GM18868 (cell line): Measurements from ENCODE around the gene CDC14A.
A peak's percentile ranks its signal among the peaks of the same experiment; 100 is the strongest.
"Not testable (repeated sequence)": the region's sequence is repeated elsewhere in the genome, so short reads cannot be mapped to it uniquely, and the experiment has no call there.

Source experiments
- ATAC-seq: cut with Tn5 transposase; IDR thresholded peaks from one replicate; pipeline ENCODE4 v1.9.1; 2021; ENCODE audit warnings: mild to moderate bottlenecking, moderate library complexity; ENCODE audit not compliant: unreplicated experiment

The CDC14A gene

DNA sequence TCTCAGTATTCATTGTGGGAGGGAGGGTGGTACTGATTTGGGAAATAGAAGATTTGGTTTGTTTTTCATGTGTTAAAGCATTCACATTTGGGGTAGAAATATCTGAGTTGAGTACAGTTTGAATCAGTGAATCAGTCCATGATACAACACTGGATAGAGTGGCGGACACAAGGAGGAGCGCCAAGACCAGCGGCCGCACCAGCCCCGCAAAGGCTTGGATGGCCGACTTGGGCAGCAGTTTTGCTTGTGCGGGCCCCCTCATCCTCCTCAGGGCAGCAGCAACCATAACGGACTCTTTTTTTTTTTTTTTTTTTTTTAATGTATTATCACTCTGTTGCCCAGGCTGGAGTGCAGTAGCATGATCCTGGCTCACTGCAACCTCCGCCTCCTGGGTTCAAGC, 20.0 kb upstream of the CDC14A start:
- ATAC-seq = no peak

DNA sequence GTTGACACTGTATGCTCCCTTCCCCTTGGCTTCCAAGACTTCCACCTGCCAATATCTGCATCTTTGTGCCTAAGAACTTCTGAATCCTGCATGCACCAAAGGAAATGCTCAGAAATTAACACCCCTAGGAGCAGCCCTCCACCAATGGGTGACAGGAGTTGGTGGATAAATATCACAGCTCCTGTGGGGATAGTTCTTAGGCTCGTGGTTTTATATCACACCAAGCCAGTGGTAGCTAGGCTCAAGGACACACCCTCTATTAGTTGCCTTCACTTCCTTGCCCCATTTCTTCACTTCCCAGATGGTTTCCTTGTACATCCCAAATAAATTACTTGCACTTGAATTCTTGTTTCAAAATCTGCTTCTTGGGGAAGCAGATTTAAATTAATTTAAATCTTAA, 16.9 kb upstream of the CDC14A start:
- no peak for ATAC-seq

DNA sequence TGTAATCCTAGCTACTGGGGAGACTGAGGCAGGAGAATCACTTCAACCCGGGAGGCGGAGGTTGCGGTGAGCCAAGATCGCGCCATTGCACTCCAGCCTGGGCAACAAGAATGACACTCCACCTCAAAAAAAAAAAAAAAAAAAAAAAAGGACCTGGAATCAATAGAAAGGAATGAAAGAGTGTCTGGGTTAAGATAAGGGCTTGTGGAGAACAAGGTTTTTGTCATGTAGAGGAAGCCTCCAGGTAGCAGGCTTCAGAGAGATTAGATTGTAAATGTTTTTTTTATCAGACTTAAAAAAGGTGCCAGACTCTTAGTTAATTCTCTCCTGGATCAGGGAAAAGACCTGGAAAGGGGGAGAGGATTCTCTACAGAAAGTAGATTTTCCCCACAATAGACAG, 14.4 kb upstream of the CDC14A start:
- not testable (repeated sequence) for ATAC-seq

DNA sequence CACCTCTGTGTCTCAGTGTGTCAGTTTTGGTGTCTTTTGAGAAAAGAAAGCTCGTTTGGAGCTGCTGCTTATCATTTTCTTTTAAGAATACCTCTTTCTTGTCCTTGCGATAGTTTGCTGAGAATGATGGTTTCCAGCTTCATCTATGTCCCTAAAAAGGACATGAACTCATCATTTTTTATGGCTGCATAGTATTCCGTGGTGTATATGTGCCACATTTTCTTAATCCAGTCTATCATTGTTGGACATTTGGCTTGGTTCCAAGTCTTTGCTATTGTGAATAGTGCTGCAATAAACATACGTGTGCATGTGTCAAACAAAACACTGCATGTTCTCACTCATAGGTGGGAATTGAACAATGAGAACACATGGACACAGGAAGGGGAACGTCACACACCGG, 12.6 kb upstream of the CDC14A start:
- ATAC-seq = not testable (repeated sequence)

DNA sequence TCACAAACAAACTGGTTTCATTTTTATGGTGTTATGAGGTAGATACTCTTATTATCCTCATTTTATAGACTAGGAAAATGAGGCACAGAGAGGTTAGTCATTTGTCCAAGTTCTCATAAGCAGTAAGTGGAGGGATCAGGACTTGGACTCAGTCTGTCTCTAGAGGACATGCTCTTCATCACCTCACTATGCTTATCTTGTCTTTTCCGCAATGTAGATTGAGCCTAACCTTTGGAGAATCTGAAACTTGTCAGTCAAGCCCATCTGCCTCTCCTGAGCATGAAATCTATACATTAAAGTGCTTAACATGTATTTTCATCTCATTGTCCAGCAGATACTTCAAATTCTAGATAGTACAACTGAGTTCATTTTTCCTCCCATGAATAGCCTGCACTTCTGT, 11.8 kb upstream of the CDC14A start:
- ATAC-seq = no peak

DNA sequence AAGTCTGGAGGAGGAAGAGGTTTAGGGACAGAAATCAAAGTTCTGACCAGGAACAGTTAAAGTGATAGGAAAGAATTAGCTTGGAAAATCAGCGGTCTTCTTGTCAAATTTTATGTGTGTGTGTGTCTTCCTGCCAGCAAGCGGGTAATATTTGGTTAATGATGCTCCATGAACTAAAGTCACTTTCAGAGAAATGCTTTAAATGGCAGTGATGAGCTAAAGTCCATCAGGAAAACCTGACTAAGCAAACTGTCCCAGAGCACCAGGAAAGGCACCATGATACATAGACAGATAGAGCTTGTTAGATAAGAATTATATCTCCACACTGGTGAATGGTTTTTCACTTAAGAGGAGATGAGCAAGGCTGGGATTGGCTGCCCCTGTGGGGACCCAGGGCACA, 10.0 kb upstream of the CDC14A start:
- no peak for ATAC-seq

DNA sequence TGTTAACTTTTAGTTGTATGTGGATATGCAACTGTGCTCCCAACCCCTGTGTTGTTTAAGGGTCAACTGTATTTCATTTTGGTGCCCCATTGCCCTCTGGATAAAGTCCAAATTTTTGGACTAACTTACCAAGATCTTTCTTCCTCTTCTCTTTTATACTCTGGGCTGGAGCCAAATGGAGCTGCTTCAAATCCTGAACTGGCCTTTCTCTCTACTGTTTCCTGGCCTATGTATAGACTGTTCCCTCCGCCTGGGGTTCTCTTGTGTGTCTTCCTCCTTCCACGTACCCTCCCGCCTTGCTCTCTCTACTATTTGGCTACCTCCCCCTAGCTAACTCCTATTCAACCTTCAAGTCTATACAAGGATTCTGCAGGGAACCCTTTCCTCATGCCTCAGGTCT, 8.4 kb upstream of the CDC14A start:
- ATAC-seq = no peak

DNA sequence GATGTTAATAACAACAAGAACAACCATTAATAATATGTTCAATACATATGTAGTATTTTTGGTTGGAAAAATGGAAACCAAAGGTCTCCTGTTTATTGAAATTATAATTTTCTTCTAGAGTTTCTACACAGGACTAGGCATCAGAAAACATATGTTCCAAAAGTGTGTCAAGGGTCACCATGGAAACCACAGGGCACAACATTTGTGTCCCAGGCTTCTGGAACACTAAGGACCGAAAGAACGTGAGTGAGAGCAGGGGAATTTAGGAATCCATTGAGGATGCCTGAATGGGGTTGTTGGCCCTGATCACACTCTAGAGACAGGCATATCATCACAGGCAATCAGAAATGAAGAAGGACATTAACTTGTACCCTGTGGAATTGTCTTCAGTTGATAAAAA, 7.5 kb upstream of the CDC14A start:
- ATAC-seq = no peak

DNA sequence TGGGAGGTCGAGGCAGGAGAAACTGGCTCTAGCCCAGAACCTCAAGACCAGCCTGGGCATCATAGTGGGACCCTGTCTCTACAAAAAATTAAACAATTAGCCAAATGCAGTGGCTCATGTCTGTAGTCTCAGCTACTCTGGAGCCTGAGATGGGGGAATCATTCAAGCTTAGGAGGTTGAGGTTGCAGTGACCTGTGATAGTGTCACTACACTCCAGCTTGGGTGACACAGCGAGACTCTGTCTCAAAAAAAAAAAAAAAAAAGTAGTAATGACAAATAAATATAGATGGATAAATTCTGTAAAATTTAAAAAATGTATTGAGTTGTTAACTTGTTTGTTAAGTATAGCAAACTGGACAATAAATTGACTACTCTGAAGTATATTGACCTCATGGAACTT, 5.9 kb upstream of the CDC14A start:
- ATAC-seq = no peak

DNA sequence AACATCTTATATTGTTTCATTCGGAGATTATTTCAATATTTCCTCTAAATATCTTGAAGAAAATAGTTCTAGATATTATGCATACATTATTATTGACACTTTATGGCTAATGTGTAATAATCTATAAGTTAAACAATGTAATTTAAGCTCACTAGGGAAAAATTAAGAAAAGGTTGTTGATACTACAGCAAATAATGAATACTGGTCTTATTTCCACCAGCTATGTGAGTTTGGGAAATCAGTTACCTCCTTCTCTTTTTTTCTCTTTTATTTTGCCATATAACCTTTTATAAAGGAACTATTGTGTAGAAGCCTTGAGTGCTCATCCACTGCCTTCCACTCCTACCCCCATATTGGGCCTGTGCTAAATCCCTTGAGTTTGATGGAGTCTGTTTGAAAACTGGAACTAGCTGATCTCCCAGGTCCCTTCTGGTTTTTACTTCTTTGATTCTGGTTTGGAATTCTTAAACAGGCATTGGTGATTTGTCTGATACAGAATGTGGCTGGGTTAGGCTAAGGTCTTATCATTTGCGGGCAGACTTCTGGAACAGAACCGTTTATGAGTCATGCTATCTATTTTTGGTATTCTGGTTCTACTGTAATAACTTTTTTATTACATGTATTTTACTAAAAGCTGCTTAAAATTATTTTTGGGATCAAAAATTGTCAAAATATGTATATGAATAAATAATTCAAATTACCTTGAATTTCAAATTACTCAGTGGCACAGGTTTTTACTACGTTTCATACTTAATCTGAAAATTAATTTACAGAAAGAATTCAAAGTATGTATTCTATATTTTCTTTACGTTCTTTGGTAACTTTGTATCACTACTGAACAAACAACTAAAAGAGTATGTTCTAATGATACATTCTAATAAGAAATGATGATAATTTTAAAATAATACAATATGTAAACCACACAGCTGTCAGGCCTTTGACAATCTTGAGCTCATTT, 5.0 kb upstream of the CDC14A start:
- no peak for ATAC-seq

DNA sequence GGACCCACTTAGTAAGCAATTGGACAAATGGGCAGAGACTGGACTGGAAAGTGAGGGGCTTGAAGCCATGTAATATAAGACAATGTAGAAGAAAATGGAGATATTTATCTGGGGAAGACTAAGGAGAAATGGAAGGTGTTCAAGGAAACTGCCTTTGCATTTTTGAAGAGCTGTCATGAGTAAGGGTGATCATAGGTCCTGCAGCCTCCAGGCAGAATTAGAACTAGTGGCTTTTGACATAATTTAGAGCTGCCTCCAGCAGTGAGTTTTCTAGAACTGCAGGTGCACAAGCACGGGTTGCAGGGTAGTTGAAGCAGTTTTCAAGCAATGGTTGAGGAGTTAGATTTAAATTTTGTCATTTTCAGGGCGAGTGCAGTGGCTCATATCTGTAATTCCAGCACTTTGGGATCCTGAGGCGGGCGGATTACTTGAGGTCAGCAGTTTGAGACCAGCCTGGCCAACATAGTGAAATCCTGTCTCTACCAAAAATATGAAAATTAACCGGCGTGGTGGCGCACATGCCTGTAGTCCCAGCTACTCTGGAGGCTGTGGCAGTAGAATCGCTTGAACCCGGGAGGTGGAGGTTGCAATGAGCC, 3.7 kb upstream of the CDC14A start:
- ATAC-seq = no peak

DNA sequence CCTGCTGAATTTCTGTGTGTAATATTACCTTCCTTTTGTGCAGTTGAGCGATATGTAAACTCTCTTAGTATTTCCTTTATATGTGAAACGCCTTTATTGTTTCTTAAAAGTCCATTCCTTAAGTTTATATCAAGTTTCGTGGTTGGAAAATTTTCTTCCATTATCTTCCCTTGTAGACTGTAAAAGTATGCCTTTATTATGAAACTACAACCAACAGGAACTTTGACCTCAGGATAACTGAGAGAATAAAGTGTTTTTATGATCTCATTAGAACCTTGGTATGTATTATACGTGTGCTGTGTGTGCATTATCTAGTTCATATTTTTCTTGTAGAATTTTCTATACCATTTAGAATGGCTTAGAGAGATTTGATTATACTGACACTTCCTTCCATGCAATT, 3.1 kb upstream of the CDC14A start:
- ATAC-seq = no peak

DNA sequence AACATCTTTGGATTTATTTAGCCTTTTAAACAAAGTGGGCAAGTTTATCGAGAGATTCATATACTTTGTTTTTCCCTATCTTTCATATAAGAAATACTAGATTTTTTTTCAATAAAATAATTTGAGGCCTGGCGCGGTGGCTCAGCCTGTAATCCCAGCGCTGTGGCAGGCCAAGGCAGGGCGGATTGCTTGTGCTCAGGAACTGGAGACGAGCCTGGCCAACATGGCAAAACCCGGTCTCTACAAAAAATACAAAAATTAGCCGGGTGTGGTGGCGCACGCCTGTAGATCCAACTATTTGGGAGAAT, 1.6 kb upstream of the CDC14A start:
- ATAC-seq = no peak

DNA sequence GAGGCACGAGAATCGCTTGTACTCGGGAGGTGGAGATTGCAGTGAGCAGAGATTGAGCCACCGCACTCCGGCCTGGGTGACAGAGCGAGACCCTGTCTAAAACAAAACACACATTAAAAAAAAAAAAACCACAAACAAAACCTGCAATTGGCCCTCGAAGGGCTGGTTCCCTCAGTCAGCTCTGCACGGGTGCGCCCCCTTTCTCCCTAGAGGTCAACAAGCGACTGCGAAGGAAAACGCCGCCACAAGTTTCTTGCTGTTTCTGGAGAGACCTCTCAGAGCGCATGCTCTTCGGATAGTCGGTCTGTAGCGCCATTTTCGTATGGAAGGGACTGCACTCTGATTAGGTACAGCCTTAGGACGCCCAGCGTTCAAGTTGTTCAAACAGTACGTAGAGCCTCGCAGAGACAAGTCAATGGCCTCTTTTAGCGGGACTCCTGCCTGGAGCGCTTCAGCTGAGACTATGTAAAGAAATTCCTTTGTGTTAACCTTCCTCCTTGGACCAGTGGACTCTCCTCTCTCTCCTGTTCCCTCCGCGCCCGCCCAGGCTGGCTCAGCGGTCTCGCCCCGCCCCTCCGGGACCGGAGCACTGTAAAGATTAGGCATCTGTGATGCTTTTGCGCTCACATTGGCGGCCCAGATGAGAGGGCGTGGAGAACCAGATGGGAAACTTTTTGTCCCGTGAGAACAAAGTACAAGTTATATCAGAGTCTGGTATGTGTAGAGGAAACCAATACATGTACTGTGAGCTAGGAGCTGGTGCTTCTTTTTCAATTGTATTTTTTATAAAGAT, 1.0 kb upstream of the CDC14A start:
- ATAC-seq = peak; percentile 62

DNA sequence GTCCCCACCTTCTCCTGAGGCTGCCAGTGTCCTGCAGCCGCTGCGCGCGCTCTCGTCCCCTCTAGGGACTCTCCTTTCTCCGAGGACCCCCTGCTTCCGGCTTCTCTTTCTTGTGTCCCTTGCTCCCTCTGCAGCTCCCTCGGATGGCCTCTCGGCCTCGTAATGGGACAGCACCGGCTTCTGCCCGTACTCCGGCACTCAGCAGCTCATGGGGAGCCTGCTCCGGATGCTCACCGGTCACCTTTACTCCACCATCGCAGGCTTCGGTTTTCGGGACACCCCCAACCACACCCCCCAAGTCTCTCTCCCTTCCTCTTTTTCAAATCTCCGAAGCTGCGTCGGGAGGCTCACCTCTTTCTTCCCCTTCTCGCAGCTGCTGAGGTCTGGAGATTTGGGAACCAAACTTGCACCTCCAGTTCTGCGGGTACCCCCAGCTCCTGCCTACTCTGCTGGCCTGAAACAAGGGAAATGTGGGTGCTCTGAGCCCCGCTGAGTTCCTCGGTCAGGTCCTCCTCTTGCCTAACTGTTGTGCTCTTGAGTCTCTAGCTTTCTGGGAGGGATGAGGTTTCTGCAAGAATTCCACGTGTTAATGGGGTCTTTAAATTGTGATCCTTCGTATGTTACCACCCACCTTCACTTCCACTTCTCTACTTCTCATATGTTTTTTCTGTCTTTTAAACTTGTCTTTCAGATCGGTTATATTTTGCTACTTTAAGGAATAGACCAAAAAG, 930 bp downstream of the CDC14A start:
- peak; percentile 28 for ATAC-seq

DNA sequence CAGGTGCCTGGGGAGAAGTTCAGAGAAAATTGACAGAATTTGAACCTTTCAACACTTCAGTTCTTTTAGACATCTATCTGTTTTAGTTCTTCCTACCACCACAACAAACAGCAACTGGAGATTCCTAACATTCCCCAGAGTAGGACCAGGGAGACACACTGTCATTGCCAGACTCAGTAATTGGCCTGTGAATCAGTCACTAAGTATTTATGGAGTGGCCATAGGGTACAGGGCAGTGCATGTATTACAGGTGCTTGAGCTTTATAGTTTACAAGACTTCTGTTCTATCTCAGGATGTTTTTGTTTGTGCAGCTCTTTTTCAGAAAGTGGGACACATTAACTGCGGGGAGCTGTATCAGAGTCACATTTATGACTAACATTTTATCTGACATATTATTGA, 1.7 kb downstream of the CDC14A start:
- no peak for ATAC-seq

DNA sequence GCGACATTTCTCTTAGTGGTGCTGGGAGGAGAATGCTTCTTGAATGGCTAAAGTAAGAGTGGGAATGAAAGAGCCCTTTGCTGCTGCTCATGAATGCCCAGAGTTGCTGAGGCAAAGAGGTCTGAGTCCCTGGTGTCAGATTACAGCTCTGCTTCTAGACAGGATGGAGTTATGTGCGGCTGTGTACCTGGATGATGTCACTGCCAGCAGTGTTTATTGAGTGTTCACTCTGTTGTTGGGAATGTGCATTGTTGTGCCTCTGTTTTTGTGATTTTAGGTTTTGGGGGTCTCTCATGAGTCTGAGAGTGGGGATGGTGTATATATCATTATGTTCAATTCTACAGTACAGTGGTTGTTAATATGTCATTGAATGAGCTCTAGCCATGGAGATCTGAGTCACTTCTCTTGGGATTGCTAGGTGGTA, 2.7 kb downstream of the CDC14A start:
- ATAC-seq = no peak

DNA sequence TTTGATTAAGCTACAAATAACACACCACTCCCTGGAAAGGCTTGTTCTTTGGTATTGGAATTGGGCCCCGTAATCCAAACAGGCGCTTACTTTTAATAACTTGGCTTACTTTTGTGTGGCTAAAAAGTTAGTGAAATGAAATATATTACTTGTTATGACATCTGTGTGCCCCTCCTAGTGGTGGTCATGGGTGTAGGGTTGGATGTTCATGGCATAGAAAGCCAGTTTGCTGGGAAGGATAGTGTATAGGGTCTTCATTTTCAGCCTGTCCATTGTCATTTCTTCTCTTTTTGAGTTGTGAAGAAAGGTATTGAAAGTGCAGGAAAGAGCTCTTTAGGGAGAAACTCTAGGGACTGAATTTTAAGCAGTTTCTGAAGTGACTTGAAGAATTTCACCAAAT, 5.9 kb downstream of the CDC14A start:
- no peak for ATAC-seq

DNA sequence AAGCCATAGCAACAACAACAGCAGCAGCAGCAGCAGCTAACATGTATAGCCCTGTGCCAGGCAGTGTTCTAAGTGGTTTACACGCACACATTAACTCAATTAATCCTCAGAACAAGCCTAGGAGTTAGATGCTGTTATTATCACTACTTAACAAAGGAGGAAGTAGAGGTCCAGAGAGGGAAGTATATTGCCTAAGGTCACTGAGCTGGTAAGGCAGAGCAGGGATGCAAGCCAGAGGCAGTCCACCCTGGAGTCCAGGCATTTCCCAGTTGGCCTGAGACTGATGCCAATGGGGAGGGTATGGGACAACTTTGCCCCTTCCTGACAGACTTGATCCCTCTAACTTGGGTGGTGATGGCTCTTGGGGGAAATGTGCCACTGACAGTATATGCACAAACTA, 6.8 kb downstream of the CDC14A start:
- ATAC-seq = no peak

DNA sequence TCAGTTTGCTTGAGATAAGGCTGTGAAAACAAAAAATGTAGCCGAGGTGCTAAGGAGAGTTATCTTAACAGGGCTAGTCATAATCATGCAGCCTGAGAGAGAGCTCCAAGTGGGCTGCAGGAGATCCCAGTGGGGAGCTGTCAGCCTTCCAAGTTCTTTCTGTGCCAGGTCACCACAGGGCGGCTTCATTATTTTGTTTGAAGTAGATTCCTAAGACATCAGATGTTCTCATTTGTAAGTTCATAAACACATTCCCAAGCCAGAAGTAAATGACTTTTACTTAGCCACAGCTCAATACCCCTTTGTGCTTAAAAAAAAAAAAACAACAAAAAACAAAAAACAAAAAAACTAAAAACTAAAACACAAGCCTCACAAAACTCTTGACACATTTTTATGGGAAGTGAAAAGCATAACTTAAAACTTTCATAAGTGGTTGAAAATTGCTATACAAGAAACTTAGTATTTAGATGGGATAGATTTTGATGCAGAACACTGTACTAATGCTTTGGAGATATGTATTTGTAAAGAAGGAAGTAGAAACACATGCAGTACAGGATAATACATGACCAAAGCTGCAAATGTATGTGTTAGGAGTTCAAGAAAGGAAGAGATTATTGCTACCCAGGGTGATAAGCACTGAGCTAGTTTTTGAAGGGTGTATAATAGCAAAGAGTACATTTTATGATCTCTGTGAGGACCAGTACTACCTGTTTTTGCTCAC, 8.6 kb downstream of the CDC14A start:
- no peak for ATAC-seq
